ENCODE results near the gene GALNT18.

DNA sequence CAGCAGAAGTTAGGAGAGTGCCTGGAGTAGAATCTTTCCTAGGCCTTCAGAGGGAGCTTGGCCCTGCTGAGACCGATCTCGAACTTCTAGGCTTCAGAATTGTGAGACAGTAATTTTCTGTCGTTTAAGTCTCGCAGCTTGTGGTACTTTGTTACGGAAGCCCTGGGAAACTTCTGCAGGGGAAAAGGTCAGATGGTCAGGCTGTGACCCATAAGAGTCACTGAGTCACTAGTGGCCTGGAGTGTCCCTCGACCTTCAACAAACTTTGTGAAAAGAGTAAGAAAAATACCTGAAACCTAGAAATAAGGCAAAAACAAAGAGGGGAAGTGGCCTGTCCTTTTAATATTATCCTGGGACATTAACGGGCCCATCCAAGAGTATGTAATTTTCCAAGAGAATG lies 303.3 kb downstream of the GALNT18 start:
- TF ChIP-seq, protein P1, sequence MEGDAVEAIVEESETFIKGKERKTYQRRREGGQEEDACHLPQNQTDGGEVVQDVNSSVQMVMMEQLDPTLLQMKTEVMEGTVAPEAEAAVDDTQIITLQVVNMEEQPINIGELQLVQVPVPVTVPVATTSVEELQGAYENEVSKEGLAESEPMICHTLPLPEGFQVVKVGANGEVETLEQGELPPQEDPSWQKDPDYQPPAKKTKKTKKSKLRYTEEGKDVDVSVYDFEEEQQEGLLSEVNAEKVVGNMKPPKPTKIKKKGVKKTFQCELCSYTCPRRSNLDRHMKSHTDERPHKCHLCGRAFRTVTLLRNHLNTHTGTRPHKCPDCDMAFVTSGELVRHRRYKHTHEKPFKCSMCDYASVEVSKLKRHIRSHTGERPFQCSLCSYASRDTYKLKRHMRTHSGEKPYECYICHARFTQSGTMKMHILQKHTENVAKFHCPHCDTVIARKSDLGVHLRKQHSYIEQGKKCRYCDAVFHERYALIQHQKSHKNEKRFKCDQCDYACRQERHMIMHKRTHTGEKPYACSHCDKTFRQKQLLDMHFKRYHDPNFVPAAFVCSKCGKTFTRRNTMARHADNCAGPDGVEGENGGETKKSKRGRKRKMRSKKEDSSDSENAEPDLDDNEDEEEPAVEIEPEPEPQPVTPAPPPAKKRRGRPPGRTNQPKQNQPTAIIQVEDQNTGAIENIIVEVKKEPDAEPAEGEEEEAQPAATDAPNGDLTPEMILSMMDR (conservative IDR thresholded peaks at IDR 0.05), result no peak
- TF ChIP-seq EZH2 (IDR thresholded peaks at IDR 0.05; ENCODE audit: low read depth), result no peak
